ENCODE results near the gene FNDC3B. TPM values are rescaled to one million over a fixed set of nuclear protein-coding genes. Genes with fewer than 3 reads are reported as not detected.

Gene FNDC3B
- total and polyA plus RNA-seq, 2 of the 8 experiments (the other 6 are each of a cell fraction or from before 2014, with no cell fraction given): 14.1 to 44.4 TPM

GRCh38 chr3:172087198-172087597, 47.8 kb downstream of the FNDC3B start:
- H3K9ac ChIP-seq (replicated peaks in 1 of 4; ENCODE audit: extremely low read depth in 1 of 4, low read depth in 3 of 4, low read length in 3 of 4): no peak overlapping the region
- DNase-seq (ENCODE audit: low read depth in 1 of 2, low spot score in 2 of 2): no peak

More at GRCh38 chr3:172087198-172087597, 47.8 kb downstream of the FNDC3B start:
- Histone ChIP-seq H2BK15ac (ENCODE audit: low read length) (no peak overlapping the region), H3K4ac (replicated peaks; ENCODE audit: insufficient read length, low read depth, low read length) (no peak overlapping the region), H3K79me2 (ENCODE audit: control insufficient read depth in 1 of 2, insufficient read depth in 2 of 2, low read length in 2 of 2) (peaks cover 0 to 97% of the 10 kb centered on the region in 2 experiments; a peak in 3 of 4 replicates), H2BK5ac (ENCODE audit: low read depth, low read length) (no peak overlapping the region), H3K36me3 (ENCODE audit: control insufficient read depth in 2 of 4, insufficient read depth in 4 of 4, low read length in 3 of 4) (peaks cover 0 to 11% (median 2%) of the 10 kb centered on the region in 4 experiments; a peak in 4 of 8 replicates), H2BK12ac (ENCODE audit: low read depth, low read length) (no peak overlapping the region), H4K20me1 (replicated peaks in 1 of 2; ENCODE audit: control insufficient read depth in 1 of 2, insufficient read depth in 2 of 2, low read length in 2 of 2) (peaks cover 0 to 2% of the 10 kb centered on the region in 2 experiments), H4K91ac (replicated peaks; ENCODE audit: insufficient read length, low read length) (no peak overlapping the region), H3K79me1 (ENCODE audit: low read depth, low read length) (no peaks in the 10 kb centered on the region), H3K18ac (ENCODE audit: extremely low read depth, low read length) (no peak overlapping the region), H2BK120ac (replicated peaks; ENCODE audit: low read depth, low read length) (no peak overlapping the region), H2AFZ (ENCODE audit: low read length) (no peak overlapping the region), H3K9me3 (ENCODE audit: insufficient read depth in 2 of 2, low read depth in 1 of 2, low read length in 1 of 2) (peaks cover 4 to 7% of the 10 kb centered on the region in 2 experiments; a peak in 3 of 4 replicates), H3K4me2 (ENCODE audit: insufficient read depth in 1 of 2, low read depth in 2 of 2, low read length in 2 of 2) (no peak overlapping the region), H3K23me2 (ENCODE audit: low read depth, low read length) (no peaks in the 10 kb centered on the region; the same call in 1 of the 2 replicates), H3K27me3 (replicated peaks in 1 of 4; ENCODE audit: control insufficient read depth in 3 of 4, extremely low read depth in 1 of 4, insufficient read depth in 3 of 4, low read length in 3 of 4) (no peaks in the 10 kb centered on the region), H3K4me1 (replicated peaks in 1 of 4; ENCODE audit: control insufficient read depth in 3 of 4, insufficient read depth in 4 of 4, low read length in 3 of 4) (peaks cover 0 to 11% (median 3%) of the 10 kb centered on the region in 4 experiments; a peak in 3 of 7 replicates), H3K14ac (ENCODE audit: insufficient read length) (no peak overlapping the region), H3K56ac (replicated peaks; ENCODE audit: insufficient read length, low read depth, low read length) (no peak overlapping the region), H3K23ac (ENCODE audit: insufficient read length) (no peak overlapping the region), H3K27ac (ENCODE audit: low read depth, low read length) (no peak overlapping the region), H2AK5ac (ENCODE audit: low read depth, low read length) (no peak overlapping the region), H3K4me3 (ENCODE audit: extremely low read depth in 1 of 4, insufficient read depth in 2 of 4, low read depth in 3 of 4, low read length in 4 of 4) (no peak overlapping the region), H2BK20ac (ENCODE audit: low read length) (no peak overlapping the region), H4K5ac (ENCODE audit: insufficient read length, low read depth, low read length) (no peak overlapping the region), H4K8ac (ENCODE audit: extremely low read depth, insufficient read depth, low read length) (no peak overlapping the region)
- ChIA-PET POLR2A (ENCODE audit: partially characterized antibody) (interaction anchor here (1.6 kb wide), 1 partner anchor 9 kb away, joined by 4 read pairs; no protein-coding TSS in a partner anchor), CTCF (ENCODE audit: partially characterized antibody) (interaction anchor here (1.0 to 1.6 kb wide), 2 partner anchors 13 to 82 kb away, joined by 3 read pairs; no protein-coding TSS in a partner anchor)
- 87% methylated on average over 4 of the region's 4 CpGs; no CpG with 5 or more reads in 1 of the 2 experiments for WGBS, 2 experiments (ENCODE audit: extremely low coverage in 1 of 2, insufficient coverage in 1 of 2, insufficient read length in 1 of 2, insufficient replicate concordance in 2 of 2, low coverage in 1 of 2, low lambda C conversion rate in 2 of 2, missing lambda C conversion rate in 1 of 2)
- no peak for FAIRE-seq
- TF ChIP-seq CREB1 (IDR thresholded peaks at IDR 0.05) (no peak), RAD21 (IDR thresholded peaks at IDR 0.05 in 1 of 2, conservative IDR thresholded peaks at IDR 0.05 in 1 of 2; ENCODE audit: low read depth in 2 of 2, low read length in 2 of 2) (no peak), GABPA (IDR thresholded peaks at IDR 0.05; ENCODE audit: borderline replicate concordance, insufficient read depth, low read length) (no peak), SP1 (IDR thresholded peaks at IDR 0.05; ENCODE audit: low read depth, low read length) (no peak), PHF8 (conservative IDR thresholded peaks at IDR 0.05; ENCODE audit: low read depth, low read length) (no peak), EZH2 (IDR thresholded peaks at IDR 0.05; ENCODE audit: low read depth, low read length, severe bottlenecking) (no peak), CHD1 (IDR thresholded peaks at IDR 0.05; ENCODE audit: low read depth, low read length) (no peak)
